ENCODE data around the gene VSNL1.

GRCh38 chr2:17644997-17645720 is 104.7 kb downstream of the VSNL1 start:
- TF ChIP-seq CTCF (IDR thresholded peaks at IDR 0.05) = no peak
- TF ChIP-seq POLR2A (IDR thresholded peaks at IDR 0.05) = no peak
